ENCODE measurements around the gene FMNL2.

- TF ChIP-seq CTCF (IDR thresholded peaks at IDR 0.05) (no peak), EP300 (IDR thresholded peaks at IDR 0.05) (no peak), POLR2AphosphoS5 (IDR thresholded peaks at IDR 0.05) (no peak), POLR2A (IDR thresholded peaks at IDR 0.05) (no peak)
Observed at GRCh38 chr2:152646775-152647174, 311.8 kb downstream of the FMNL2 start.

Data from stomach (tissue), 4 donors.